Measurements from ENCODE around the gene RAB3GAP1.

Gene RAB3GAP1

DNA sequence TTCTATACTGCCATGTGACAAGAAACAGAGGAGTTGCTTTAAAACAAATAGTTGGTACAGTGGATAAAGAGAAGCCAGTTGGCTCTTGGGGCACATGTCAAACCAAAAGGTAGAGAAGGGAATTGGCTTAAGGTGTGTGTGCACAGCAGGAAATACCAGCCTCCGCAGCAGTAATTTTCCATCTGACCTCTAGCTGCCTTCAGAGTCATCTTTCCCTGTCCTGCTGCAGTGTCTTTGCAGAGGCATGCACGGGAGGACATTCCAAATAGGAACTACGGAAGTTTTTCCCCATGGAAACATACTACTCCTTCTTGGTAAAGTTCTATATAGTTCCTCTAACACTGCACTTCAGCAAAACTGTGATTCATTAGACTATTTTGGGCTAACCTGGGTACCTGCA, 99.5 kb downstream of the RAB3GAP1 start:
- TF ChIP-seq RARB (CRISPR knock-in tag; IDR thresholded peaks at IDR 0.05): no peak
- TF ChIP-seq BACH2 (CRISPR knock-in tag; IDR thresholded peaks at IDR 0.05; ENCODE audit: borderline replicate concordance): no peak
- TF ChIP-seq TOX (CRISPR knock-in tag; IDR thresholded peaks at IDR 0.05; ENCODE audit: borderline replicate concordance): no peak
- no peak for TF ChIP-seq ZNF70 (CRISPR knock-in tag; IDR thresholded peaks at IDR 0.05)
- no peak for TF ChIP-seq ARNTL (CRISPR knock-in tag; IDR thresholded peaks at IDR 0.05; ENCODE audit: borderline replicate concordance, low read depth)
- TF ChIP-seq PPARA (CRISPR knock-in tag; IDR thresholded peaks at IDR 0.05; ENCODE audit: borderline replicate concordance): no peak
- TF ChIP-seq ZNF8 (CRISPR knock-in tag; IDR thresholded peaks at IDR 0.05): no peak
- TF ChIP-seq ISL1 (CRISPR knock-in tag; IDR thresholded peaks at IDR 0.05): no peak
- TF ChIP-seq SNAI2 (CRISPR knock-in tag; IDR thresholded peaks at IDR 0.05): no peak
- no peak for TF ChIP-seq ZFP3 (CRISPR knock-in tag; IDR thresholded peaks at IDR 0.05)
- TF ChIP-seq, protein P1, sequence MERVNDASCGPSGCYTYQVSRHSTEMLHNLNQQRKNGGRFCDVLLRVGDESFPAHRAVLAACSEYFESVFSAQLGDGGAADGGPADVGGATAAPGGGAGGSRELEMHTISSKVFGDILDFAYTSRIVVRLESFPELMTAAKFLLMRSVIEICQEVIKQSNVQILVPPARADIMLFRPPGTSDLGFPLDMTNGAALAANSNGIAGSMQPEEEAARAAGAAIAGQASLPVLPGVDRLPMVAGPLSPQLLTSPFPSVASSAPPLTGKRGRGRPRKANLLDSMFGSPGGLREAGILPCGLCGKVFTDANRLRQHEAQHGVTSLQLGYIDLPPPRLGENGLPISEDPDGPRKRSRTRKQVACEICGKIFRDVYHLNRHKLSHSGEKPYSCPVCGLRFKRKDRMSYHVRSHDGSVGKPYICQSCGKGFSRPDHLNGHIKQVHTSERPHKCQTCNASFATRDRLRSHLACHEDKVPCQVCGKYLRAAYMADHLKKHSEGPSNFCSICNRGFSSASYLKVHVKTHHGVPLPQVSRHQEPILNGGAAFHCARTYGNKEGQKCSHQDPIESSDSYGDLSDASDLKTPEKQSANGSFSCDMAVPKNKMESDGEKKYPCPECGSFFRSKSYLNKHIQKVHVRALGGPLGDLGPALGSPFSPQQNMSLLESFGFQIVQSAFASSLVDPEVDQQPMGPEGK (CRISPR knock-in tag; IDR thresholded peaks at IDR 0.05; ENCODE audit: borderline replicate concordance): no peak
- no peak for TF ChIP-seq OSR1 (CRISPR knock-in tag; IDR thresholded peaks at IDR 0.05)
- TF ChIP-seq ZFP30 (CRISPR knock-in tag; IDR thresholded peaks at IDR 0.05): no peak
- ATAC-seq: no peak

GRCh38 chr2:135152361-135152760, 100.3 kb downstream of the RAB3GAP1 start:
- ATAC-seq: no peak
- no peak for TF ChIP-seq ARNTL (CRISPR knock-in tag; IDR thresholded peaks at IDR 0.05; ENCODE audit: borderline replicate concordance, low read depth)
- no peak for TF ChIP-seq ZNF565 (CRISPR knock-in tag; conservative IDR thresholded peaks at IDR 0.05; ENCODE audit: low read depth)
- TF ChIP-seq TOX (CRISPR knock-in tag; IDR thresholded peaks at IDR 0.05; ENCODE audit: borderline replicate concordance): no peak
- TF ChIP-seq ZC3H10 (CRISPR knock-in tag; IDR thresholded peaks at IDR 0.05): no peak
- TF ChIP-seq ESRRG (CRISPR knock-in tag; IDR thresholded peaks at IDR 0.05): no peak
- no peak for TF ChIP-seq CSRNP3 (CRISPR knock-in tag; IDR thresholded peaks at IDR 0.05)
- TF ChIP-seq PPARA (CRISPR knock-in tag; IDR thresholded peaks at IDR 0.05; ENCODE audit: borderline replicate concordance): no peak
- no peak for TF ChIP-seq TCF4 (CRISPR knock-in tag; IDR thresholded peaks at IDR 0.05; ENCODE audit: borderline replicate concordance)
- no peak for TF ChIP-seq CSDC2 (CRISPR knock-in tag; IDR thresholded peaks at IDR 0.05)
- no peak for TF ChIP-seq ISL1 (CRISPR knock-in tag; IDR thresholded peaks at IDR 0.05)
- no peak for TF ChIP-seq SNAI2 (CRISPR knock-in tag; IDR thresholded peaks at IDR 0.05)
- TF ChIP-seq TSHZ2 (CRISPR knock-in tag; IDR thresholded peaks at IDR 0.05): no peak
- TF ChIP-seq POU6F1 (CRISPR knock-in tag; IDR thresholded peaks at IDR 0.05; ENCODE audit: borderline replicate concordance, low read depth): no peak
- TF ChIP-seq, protein P1 (CRISPR knock-in tag; IDR thresholded peaks at IDR 0.05; ENCODE audit: borderline replicate concordance): no peak
- no peak for TF ChIP-seq RARB (CRISPR knock-in tag; IDR thresholded peaks at IDR 0.05)

DNA sequence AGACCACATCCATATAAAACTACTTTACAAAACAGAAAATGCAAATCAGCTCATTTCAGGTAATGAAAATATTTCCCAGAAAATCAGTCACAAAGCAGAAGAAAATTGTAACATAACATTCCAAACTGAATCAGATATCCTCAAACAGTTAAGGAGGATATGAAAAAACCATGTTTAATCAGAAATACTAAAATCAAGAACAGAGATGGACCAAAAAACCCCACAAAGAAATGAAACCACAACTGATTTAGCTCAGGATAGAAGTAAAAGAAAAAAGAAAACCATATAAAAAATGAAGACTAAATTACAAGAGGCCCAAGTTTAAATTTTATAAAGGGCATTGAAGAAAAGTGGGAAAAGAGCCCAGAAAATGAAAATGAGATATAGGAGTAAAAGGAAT, 102.9 kb downstream of the RAB3GAP1 start:
- no peak for TF ChIP-seq CSDC2 (CRISPR knock-in tag; IDR thresholded peaks at IDR 0.05)
- TF ChIP-seq CSRNP3 (CRISPR knock-in tag; IDR thresholded peaks at IDR 0.05): no peak
- TF ChIP-seq ESRRG (CRISPR knock-in tag; IDR thresholded peaks at IDR 0.05): no peak
- no peak for TF ChIP-seq SNAI2 (CRISPR knock-in tag; IDR thresholded peaks at IDR 0.05)
- TF ChIP-seq ISL1 (CRISPR knock-in tag; IDR thresholded peaks at IDR 0.05): no peak
- TF ChIP-seq PPARA (CRISPR knock-in tag; IDR thresholded peaks at IDR 0.05; ENCODE audit: borderline replicate concordance): no peak
- no peak for TF ChIP-seq BACH2 (CRISPR knock-in tag; IDR thresholded peaks at IDR 0.05; ENCODE audit: borderline replicate concordance)
- TF ChIP-seq, protein P2, sequence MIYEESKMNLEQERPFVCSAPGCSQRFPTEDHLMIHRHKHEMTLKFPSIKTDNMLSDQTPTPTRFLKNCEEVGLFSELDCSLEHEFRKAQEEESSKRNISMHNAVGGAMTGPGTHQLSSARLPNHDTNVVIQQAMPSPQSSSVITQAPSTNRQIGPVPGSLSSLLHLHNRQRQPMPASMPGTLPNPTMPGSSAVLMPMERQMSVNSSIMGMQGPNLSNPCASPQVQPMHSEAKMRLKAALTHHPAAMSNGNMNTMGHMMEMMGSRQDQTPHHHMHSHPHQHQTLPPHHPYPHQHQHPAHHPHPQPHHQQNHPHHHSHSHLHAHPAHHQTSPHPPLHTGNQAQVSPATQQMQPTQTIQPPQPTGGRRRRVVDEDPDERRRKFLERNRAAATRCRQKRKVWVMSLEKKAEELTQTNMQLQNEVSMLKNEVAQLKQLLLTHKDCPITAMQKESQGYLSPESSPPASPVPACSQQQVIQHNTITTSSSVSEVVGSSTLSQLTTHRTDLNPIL (CRISPR knock-in tag; IDR thresholded peaks at IDR 0.05; ENCODE audit: low read depth): no peak
- no peak for TF ChIP-seq ZFP3 (CRISPR knock-in tag; IDR thresholded peaks at IDR 0.05)
- no peak for TF ChIP-seq ZC3H10 (CRISPR knock-in tag; IDR thresholded peaks at IDR 0.05)
- TF ChIP-seq ZNF8 (CRISPR knock-in tag; IDR thresholded peaks at IDR 0.05): no peak
- TF ChIP-seq GLIS3 (CRISPR knock-in tag; IDR thresholded peaks at IDR 0.05): no peak
- ATAC-seq: no peak
